ENCODE data around the gene GAS6. TPM values are rescaled to one million over a fixed set of nuclear protein-coding genes. Genes with fewer than 3 reads are reported as not detected.

The GAS6 gene
- total RNA-seq, 1 experiment from 2014 or later: 28.1 TPM

DNA sequence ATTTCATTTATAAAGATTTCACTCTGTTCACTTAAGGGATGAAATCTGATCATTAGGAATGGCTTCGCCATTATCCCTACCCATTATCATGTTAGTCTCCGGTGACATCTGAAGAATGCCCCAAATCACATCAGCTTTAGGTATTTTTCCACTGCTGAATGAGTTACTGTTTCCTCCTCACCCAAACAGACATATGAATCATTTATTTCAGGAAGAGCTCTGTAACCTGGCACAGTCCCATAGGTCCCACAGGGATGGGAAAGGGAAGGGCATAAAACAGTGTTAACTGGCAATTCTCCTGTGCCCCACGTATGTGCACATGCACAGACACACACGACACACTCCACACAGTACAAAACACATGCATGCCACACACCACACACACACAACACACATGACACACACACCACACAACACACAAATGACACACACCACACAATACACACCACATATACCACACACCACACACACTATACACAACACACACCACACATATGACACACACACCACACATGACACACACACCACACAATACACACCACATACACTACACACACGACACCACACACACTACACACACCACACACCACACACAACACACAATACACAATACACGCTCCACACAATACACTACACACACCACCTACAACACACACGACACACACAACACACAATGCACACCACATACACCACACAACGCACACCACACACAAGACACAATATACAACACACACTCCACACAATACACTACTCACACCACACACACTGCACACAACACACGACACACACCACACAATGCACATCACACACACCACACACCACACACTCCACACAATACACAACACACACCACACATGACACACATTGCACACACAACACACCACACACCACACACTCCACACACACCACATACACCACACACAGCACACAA, 89.4 kb downstream of the GAS6 start:
- TF ChIP-seq, protein P1, sequence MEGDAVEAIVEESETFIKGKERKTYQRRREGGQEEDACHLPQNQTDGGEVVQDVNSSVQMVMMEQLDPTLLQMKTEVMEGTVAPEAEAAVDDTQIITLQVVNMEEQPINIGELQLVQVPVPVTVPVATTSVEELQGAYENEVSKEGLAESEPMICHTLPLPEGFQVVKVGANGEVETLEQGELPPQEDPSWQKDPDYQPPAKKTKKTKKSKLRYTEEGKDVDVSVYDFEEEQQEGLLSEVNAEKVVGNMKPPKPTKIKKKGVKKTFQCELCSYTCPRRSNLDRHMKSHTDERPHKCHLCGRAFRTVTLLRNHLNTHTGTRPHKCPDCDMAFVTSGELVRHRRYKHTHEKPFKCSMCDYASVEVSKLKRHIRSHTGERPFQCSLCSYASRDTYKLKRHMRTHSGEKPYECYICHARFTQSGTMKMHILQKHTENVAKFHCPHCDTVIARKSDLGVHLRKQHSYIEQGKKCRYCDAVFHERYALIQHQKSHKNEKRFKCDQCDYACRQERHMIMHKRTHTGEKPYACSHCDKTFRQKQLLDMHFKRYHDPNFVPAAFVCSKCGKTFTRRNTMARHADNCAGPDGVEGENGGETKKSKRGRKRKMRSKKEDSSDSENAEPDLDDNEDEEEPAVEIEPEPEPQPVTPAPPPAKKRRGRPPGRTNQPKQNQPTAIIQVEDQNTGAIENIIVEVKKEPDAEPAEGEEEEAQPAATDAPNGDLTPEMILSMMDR (IDR thresholded peaks at IDR 0.05): no peak
- no peak for TF ChIP-seq SIN3A (IDR thresholded peaks at IDR 0.05; ENCODE audit: borderline replicate concordance, insufficient read depth, low read depth, low read length)
- TF ChIP-seq TCF7L2 (IDR thresholded peaks at IDR 0.05; ENCODE audit: low read depth, low read length): no peak
- TF ChIP-seq, protein P2, sequence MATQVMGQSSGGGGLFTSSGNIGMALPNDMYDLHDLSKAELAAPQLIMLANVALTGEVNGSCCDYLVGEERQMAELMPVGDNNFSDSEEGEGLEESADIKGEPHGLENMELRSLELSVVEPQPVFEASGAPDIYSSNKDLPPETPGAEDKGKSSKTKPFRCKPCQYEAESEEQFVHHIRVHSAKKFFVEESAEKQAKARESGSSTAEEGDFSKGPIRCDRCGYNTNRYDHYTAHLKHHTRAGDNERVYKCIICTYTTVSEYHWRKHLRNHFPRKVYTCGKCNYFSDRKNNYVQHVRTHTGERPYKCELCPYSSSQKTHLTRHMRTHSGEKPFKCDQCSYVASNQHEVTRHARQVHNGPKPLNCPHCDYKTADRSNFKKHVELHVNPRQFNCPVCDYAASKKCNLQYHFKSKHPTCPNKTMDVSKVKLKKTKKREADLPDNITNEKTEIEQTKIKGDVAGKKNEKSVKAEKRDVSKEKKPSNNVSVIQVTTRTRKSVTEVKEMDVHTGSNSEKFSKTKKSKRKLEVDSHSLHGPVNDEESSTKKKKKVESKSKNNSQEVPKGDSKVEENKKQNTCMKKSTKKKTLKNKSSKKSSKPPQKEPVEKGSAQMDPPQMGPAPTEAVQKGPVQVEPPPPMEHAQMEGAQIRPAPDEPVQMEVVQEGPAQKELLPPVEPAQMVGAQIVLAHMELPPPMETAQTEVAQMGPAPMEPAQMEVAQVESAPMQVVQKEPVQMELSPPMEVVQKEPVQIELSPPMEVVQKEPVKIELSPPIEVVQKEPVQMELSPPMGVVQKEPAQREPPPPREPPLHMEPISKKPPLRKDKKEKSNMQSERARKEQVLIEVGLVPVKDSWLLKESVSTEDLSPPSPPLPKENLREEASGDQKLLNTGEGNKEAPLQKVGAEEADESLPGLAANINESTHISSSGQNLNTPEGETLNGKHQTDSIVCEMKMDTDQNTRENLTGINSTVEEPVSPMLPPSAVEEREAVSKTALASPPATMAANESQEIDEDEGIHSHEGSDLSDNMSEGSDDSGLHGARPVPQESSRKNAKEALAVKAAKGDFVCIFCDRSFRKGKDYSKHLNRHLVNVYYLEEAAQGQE (IDR thresholded peaks at IDR 0.05; ENCODE audit: insufficient read depth in 1 of 2, low read depth in 2 of 2, low read length in 1 of 2): no peak
- no peak for TF ChIP-seq POLR2AphosphoS5 (IDR thresholded peaks at IDR 0.05; ENCODE audit: low read depth, low read length)
- Histone ChIP-seq H3K4me3 (ENCODE audit: low read depth in 2 of 2, low read length in 2 of 2) (no peak overlapping the region), H3K36me3 (ENCODE audit: control insufficient read depth, insufficient read depth, low read length) (no peaks in the 10 kb centered on the region), H3K27ac (ENCODE audit: low read length) (no peak overlapping the region), H3K4me1 (ENCODE audit: control insufficient read depth, insufficient read depth, low read length) (peaks cover 3% of the 10 kb centered on the region; the same call in 1 of the 2 replicates), H3K9me3 (ENCODE audit: control insufficient read depth, insufficient read depth, low read depth, low read length) (peaks cover 2% of the 10 kb centered on the region; the same call in 1 of the 2 replicates), H3K27me3 (ENCODE audit: control insufficient read depth, insufficient read depth, low read length) (no peaks in the 10 kb centered on the region)
- DNase-seq (ENCODE audit: low read depth, low spot score): peak; percentile 35
- intact Hi-C loops (cut with micrococcal nuclease; ENCODE audit: unreplicated experiment) (no loop called here), in situ Hi-C loops (cut with HindIII; ENCODE audit: low pct_unique_long_range_greater_than_20kb, low sequenced_read_pairs) (no loop called here)
- no TSS peak for BruUV-seq (replicated peaks)
- ChIA-PET POLR2A (interaction anchor here (0.7 kb wide), 1 partner anchor 472 kb away, joined by 3 read pairs; no protein-coding TSS in a partner anchor), CTCF (no interaction called here)
- ATAC-seq: peak; percentile 70

DNA sequence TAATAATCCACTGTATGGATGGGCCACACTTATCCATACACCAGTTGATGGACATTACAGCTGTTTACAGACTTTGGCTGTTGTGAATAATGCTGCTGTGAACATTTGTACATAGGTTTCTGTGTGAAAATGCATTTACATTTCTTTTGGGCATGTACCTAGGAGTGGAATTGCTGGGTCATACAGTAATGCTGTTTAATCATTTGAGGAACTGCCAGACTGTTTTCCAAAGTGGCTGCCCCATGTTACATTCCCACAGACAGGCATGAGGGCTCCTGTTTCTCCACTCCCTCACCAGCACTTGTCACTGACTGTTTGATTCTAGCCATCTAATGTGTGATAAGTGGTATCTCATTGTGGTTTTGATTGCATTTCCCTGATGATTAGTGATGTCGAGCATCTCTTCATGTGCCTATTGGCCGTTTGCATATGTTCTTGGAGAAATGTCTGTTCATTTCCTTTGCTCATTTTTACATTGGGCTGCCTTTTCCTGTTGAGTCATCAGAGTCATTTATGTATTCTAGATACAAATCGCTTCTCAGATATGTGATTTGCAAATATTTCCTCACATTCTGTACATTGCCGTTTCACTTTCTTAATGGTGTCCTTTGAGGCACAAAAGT, 92.1 kb downstream of the GAS6 start:
- no peaks in the 10 kb centered on the region for H3K36me3 ChIP-seq (ENCODE audit: control insufficient read depth, insufficient read depth, low read length)

More for the DNA sequence above, 92.1 kb downstream of the GAS6 start:
- intact Hi-C loops (cut with micrococcal nuclease; ENCODE audit: unreplicated experiment) (no loop called here), in situ Hi-C loops (cut with HindIII; ENCODE audit: low pct_unique_long_range_greater_than_20kb, low sequenced_read_pairs) (no loop called here)
- CTCF ChIA-PET: no interaction called here
- H3K9me3 ChIP-seq (ENCODE audit: control insufficient read depth, insufficient read depth, low read depth, low read length): peaks cover 2% of the 10 kb centered on the region; the same call in 1 of the 2 replicates
- H3K4me1 ChIP-seq (ENCODE audit: control insufficient read depth, insufficient read depth, low read length): peaks cover 3% of the 10 kb centered on the region; the same call in 1 of the 2 replicates
- TF ChIP-seq POLR2AphosphoS5 (IDR thresholded peaks at IDR 0.05; ENCODE audit: low read depth, low read length): no peak
- TF ChIP-seq SIN3A (IDR thresholded peaks at IDR 0.05; ENCODE audit: borderline replicate concordance, insufficient read depth, low read depth, low read length): no peak
- TF ChIP-seq, protein P2 (IDR thresholded peaks at IDR 0.05; ENCODE audit: insufficient read depth in 1 of 2, low read depth in 2 of 2, low read length in 1 of 2): no peak
- TF ChIP-seq, protein P1 (IDR thresholded peaks at IDR 0.05): no peak
- no peak for TF ChIP-seq TCF7L2 (IDR thresholded peaks at IDR 0.05; ENCODE audit: low read depth, low read length)
- H3K27ac ChIP-seq (ENCODE audit: low read length): no peak overlapping the region
- peak; percentile 48; the same call in 1 of the 2 replicates for ATAC-seq
- POLR2A ChIA-PET: no interaction called here
- DNase-seq (ENCODE audit: low read depth, low spot score): no peak
- BruUV-seq (replicated peaks): no TSS peak
- no peaks in the 10 kb centered on the region for H3K27me3 ChIP-seq (ENCODE audit: control insufficient read depth, insufficient read depth, low read length)
- no peak overlapping the region for H3K4me3 ChIP-seq (ENCODE audit: low read depth in 2 of 2, low read length in 2 of 2)
